Uterus (tissue), 4 donors: ENCODE results near the gene CYP3A5. TPM values are rescaled to one million over a fixed set of nuclear protein-coding genes. Genes with fewer than 3 reads are reported as not detected.

Experiments used
- DNase-seq, 2 donors: peaks; one replicate each; pipeline ENCODE4 v3.0.0-alpha.2; 2019 to 2020
- H3K27ac ChIP-seq, 2 donors: fragments of 200-600 bp; sonication (generic); 1 replicate in 1 of 2; 2 replicates in 1 of 2; pipeline ENCODE4 v1.5.1; 2016 to 2018
- H3K27me3 ChIP-seq, 2 donors: fragments of 200-600 bp; sonication (generic); one replicate each; pipeline ENCODE4 v1.5.1; 2018 to 2019; ENCODE audit warnings: control low read depth in 1 of 2
- H3K36me3 ChIP-seq, 2 donors: fragments of 200-600 bp; sonication (generic); one replicate each; pipeline ENCODE4 v1.5.1; 2019; ENCODE audit warnings: control low read depth in 1 of 2
- H3K4me1 ChIP-seq, 2 donors: fragments of 200-600 bp; sonication (generic); one replicate each; pipeline ENCODE4 v1.5.1; 2018 to 2019; ENCODE audit warnings: control low read depth in 1 of 2
- H3K4me3 ChIP-seq, 2 donors: fragments of 200-600 bp; sonication (generic); 1 replicate in 1 of 2; 2 replicates in 1 of 2; pipeline ENCODE4 v1.5.1; 2018 to 2019; ENCODE audit warnings: mild to moderate bottlenecking in 1 of 2
- H3K9me3 ChIP-seq, 2 donors: fragments of 200-600 bp; sonication (generic); one replicate each; pipeline ENCODE4 v1.5.1; 2019; ENCODE audit warnings: control low read depth in 1 of 2
- CTCF ChIP-seq, 4 experiments: fragments of 200-600 bp in 2 of 4; fragments of 450-650 bp in 2 of 4; sonication (generic) in 2 of 4; IDR thresholded peaks; one replicate each; pipeline ENCODE4 v1.5.1; 2016 to 2019; ENCODE audit warnings: antibody characterized with exemption in 4 of 4, mild to moderate bottlenecking in 2 of 4, moderate library complexity in 1 of 4
- POLR2A ChIP-seq, 2 donors: fragments of 450-650 bp; IDR thresholded peaks; one replicate each; pipeline ENCODE4 v1.6.1; 2016; ENCODE audit warnings: antibody characterized with exemption in 2 of 2, mild to moderate bottlenecking in 1 of 2, moderate library complexity in 1 of 2
- intact Hi-C: fragments of 100-400 bp; cut with DNase I; formaldehyde crosslinking; loops from one replicate; pipeline ENCODE4 v1.15.1; 2023; ENCODE audit warnings: low total_unique reads
- total RNA-seq, 4 donors: library from RNA; depleted of rRNA in 3 of 4; stranded (reverse); fragments of >200 nt in 3 of 4; gene quantifications; one replicate each; pipeline versions ENCODE4 v1.1.0 to v1.2.4, GENCODE V29; 2014 to 2023
- donor health status: DM: yes; HTN: yes; CAD: no.

The CYP3A5 gene
- total RNA-seq, 4 donors from 2014 or later, result 0.51 to 17.3 (median 4.4) TPM; not detected in 1

- TF ChIP-seq POLR2A (IDR thresholded peaks at IDR 0.05) (no peak), CTCF (IDR thresholded peaks at IDR 0.05) (no peak)
- H3K27ac ChIP-seq, result no peak overlapping the region
- DNase-seq, result no peak
- intact Hi-C loops, result no loop called here
- no peak overlapping the region for H3K4me3 ChIP-seq
- H3K9me3 ChIP-seq, result peaks cover 0 to 5% of the 10 kb centered on the region in 2 donors
- H3K4me1 ChIP-seq, result no peaks in the 10 kb centered on the region
- H3K27me3 ChIP-seq, result no peaks in the 10 kb centered on the region
- H3K36me3 ChIP-seq, result no peaks in the 10 kb centered on the region
These were observed 5.4 kb upstream of the CYP3A5 start for GRCh38 chr7:99685129-99685758.

DNA sequence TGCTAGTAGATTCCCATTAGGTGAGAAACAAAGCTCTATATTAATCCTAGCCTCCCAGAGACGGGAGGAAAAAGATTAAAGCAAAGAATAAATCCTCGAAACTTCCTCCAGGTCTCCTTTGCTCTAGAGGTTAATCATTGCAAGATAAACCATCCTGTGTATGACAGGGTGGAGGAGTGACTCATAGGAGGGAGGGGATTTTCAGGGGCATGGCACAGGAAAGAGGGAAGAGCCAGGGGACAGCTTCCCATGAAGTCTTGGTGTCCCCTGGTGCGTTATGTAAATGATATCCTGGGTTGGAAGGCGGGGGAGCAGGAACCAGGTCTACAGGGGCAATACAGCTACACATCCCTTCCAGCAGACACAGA lies 780 bp downstream of the CYP3A5 start:
- DNase-seq, result no peak
- H3K4me3 ChIP-seq, result peak overlapping the region in 1 of 2 donors; percentile 18
- H3K27ac ChIP-seq, result peak overlapping the region in 1 of 2 donors; percentile 62

DNA sequence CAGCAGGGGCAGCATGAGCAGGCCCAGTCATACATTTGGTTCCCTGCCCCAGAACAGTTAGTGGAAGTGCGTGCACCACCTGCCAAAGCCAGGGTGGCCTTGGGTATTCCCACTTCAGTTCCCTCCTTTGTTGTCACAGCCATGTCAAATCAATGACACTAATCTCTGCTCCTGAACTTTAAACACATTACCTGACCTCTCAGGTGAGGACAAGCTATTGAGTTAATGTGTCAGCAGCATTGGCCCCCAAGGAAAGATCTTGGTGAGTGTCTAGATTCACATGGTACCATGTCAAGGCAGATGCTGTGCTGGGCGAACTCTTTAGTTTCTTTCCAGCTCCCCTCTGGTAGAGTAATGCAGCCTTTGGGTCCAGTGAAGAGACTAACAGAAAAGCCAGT lies 2.1 kb downstream of the CYP3A5 start:
- no peaks in the 10 kb centered on the region for H3K27me3 ChIP-seq
- no peaks in the 10 kb centered on the region for H3K36me3 ChIP-seq
- intact Hi-C loops, result no loop called here
- no peak overlapping the region for H3K27ac ChIP-seq
- H3K9me3 ChIP-seq, result peaks cover 0 to 5% of the 10 kb centered on the region in 2 donors
- TF ChIP-seq POLR2A (IDR thresholded peaks at IDR 0.05), result no peak
- no peak for TF ChIP-seq CTCF (IDR thresholded peaks at IDR 0.05)
- peaks cover 0 to 6% of the 10 kb centered on the region in 2 donors for H3K4me1 ChIP-seq
- H3K4me3 ChIP-seq, result no peak overlapping the region
- DNase-seq, result no peak

More for the DNA sequence above, 780 bp downstream of the CYP3A5 start:
- H3K27me3 ChIP-seq, result no peaks in the 10 kb centered on the region
- peaks cover 0 to 5% of the 10 kb centered on the region in 2 donors for H3K9me3 ChIP-seq
- H3K4me1 ChIP-seq, result peaks cover 0 to 6% of the 10 kb centered on the region in 2 donors
- intact Hi-C loops, result no loop called here
- no peak for TF ChIP-seq CTCF (IDR thresholded peaks at IDR 0.05)
- no peak for TF ChIP-seq POLR2A (IDR thresholded peaks at IDR 0.05)
- no peaks in the 10 kb centered on the region for H3K36me3 ChIP-seq

DNA sequence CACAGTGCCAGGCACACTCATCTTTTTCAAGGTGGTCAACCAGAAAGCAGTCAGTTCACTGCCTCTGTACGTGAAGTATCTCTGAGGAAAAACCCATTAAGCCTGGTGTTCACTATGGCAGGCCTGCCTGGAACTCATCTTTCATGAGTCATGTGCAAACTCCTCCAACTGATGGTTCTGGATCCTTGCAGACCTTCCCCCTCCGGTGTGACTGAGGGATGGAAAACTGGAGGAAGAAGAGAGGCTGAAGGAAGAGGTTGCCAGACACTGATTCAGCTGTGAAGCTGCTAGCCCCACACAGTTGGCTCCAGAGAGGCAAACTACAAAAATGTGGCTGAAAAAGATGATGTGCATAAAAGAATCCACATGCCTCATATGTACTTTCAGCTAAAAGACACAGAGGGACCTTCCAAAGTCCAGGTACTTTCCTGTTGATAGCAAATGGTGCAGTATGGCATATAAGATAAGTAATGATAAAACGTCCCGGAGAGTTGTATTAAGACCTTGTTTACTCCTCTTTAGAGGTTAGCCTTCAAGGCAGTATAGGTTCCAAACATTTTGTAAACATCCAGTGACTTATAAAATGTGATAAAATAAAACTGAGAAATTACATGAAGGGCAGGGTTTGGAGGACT lies 2.7 kb downstream of the CYP3A5 start:
- TF ChIP-seq CTCF (IDR thresholded peaks at IDR 0.05) (no peak), POLR2A (IDR thresholded peaks at IDR 0.05) (no peak)
- peaks cover 0 to under 1% of the 10 kb centered on the region in 2 donors for H3K9me3 ChIP-seq
- intact Hi-C loops, result no loop called here
- no peak for DNase-seq
- H3K36me3 ChIP-seq, result no peaks in the 10 kb centered on the region
- H3K4me1 ChIP-seq, result peaks cover 0 to 6% of the 10 kb centered on the region in 2 donors
- H3K27me3 ChIP-seq, result no peaks in the 10 kb centered on the region
- no peak overlapping the region for H3K4me3 ChIP-seq
- no peak overlapping the region for H3K27ac ChIP-seq

DNA sequence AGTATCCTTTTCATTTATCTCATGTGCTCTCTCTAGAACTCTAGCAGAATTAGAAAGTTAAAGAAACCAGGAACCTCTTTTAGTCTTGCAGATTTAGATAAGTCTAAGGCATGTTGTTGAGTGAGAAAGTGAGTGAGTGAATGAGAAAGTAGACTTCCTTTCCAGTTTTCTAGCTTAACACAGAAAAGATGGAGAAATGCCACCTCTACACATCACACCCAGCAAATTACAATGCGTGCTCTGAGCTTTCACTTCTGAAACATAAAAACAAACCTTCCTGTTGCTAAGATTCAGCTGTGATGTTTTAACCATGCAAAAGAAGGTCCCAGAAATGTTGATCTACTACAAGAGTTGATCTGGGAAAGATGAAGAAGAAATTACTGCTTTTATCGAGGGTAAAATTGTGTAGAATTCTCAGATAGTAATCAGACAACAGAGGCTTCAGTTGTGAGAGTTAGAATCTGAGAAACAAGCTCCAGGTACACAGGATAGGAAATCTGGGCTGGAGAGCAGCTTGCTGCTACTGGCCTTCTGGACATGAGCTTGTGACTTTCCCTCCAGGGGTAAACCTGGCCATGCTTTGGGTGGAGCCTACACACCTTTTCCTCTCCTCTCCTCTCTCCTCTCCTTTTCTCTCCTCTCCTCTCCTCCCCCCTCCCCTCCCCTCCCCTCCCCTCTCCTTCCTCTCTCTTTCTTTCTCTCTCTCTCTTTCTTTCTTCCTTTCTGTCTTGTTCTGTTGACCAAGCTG lies 4.6 kb downstream of the CYP3A5 start:
- no peak for DNase-seq
- Histone ChIP-seq H3K4me3 (no peak overlapping the region), H3K27ac (no peak overlapping the region), H3K4me1 (peaks cover 0 to 6% of the 10 kb centered on the region in 2 donors), H3K27me3 (no peaks in the 10 kb centered on the region), H3K36me3 (no peaks in the 10 kb centered on the region), H3K9me3 (no peaks in the 10 kb centered on the region)
- TF ChIP-seq POLR2A (IDR thresholded peaks at IDR 0.05) (no peak), CTCF (IDR thresholded peaks at IDR 0.05) (no peak)
- intact Hi-C loops, result no loop called here
